Thyroid gland (tissue), 4 donors: Measurements from ENCODE around the gene TMPRSS13. TPM values are rescaled to one million over a fixed set of nuclear protein-coding genes. Genes with fewer than 3 reads are reported as not detected.

Experiments used
- DNase-seq, 2 donors: peaks; one replicate each; pipeline ENCODE4 v3.0.0-alpha.2; 2019
- H3K27ac ChIP-seq, 3 donors: fragments of 200-600 bp; sonication (generic); 1 replicate in 2 of 3; 2 replicates in 1 of 3; pipeline ENCODE4 v1.5.1; 2016 to 2019; ENCODE audit warnings: mild to moderate bottlenecking in 1 of 3, moderate library complexity in 1 of 3
- H3K27me3 ChIP-seq: fragments of 200-600 bp; sonication (generic); one replicate; pipeline ENCODE4 v1.5.1; 2019
- H3K36me3 ChIP-seq, 2 donors: fragments of 200-600 bp; sonication (generic); one replicate each; pipeline ENCODE4 v1.5.1; 2016 to 2019
- H3K4me1 ChIP-seq, 2 donors: fragments of 200-600 bp; sonication (generic); one replicate each; pipeline ENCODE4 v1.5.1; 2017 to 2019
- H3K4me3 ChIP-seq, 3 donors: fragments of 200-600 bp; sonication (generic); replicated peaks in 1 of 3; 1 replicate in 2 of 3; 2 replicates in 1 of 3; pipeline ENCODE4 v1.5.1; 2016; ENCODE audit warnings: mild to moderate bottlenecking in 1 of 3
- H3K9me3 ChIP-seq: fragments of 200-600 bp; sonication (generic); one replicate; pipeline ENCODE4 v1.5.1; 2017
- POLR2A ChIP-seq, 2 donors: fragments of 450-650 bp; IDR thresholded peaks; one replicate each; pipeline ENCODE4 v1.6.1; 2017; ENCODE audit warnings: antibody characterized with exemption in 2 of 2, mild to moderate bottlenecking in 2 of 2, moderate library complexity in 1 of 2
- WGBS, 2 donors: methylation state at CpG; one replicate each; pipeline ENCODE4 v1.1.5; 2017; 5-methylcytosine and 5-hydroxymethylcytosine counted together
- intact Hi-C: fragments of 100-400 bp; cut with DNase I; formaldehyde crosslinking; loops from one replicate; pipeline ENCODE4 v1.15.1; 2023
- total RNA-seq, 4 donors: library from RNA; depleted of rRNA; stranded (reverse); fragments of >200 nt; gene quantifications; one replicate each; pipeline ENCODE4 v1.2.3, GENCODE V29; 2016
- TF ChIP-seq, protein P1 (sequence below), 6 experiments: fragments of 200-600 bp in 3 of 6; fragments of 450-650 bp in 3 of 6; sonication (generic) in 3 of 6; IDR thresholded peaks; one replicate each; pipeline ENCODE4 v1.5.1; 2016 to 2019; ENCODE audit warnings: antibody characterized with exemption in 6 of 6, mild to moderate bottlenecking in 2 of 6, inconsistent platforms in 1 of 6, moderate library complexity in 1 of 6

Gene TMPRSS13
- total RNA-seq, 4 donors from 2014 or later: 8.5 to 24.3 (median 13.0) TPM

DNA sequence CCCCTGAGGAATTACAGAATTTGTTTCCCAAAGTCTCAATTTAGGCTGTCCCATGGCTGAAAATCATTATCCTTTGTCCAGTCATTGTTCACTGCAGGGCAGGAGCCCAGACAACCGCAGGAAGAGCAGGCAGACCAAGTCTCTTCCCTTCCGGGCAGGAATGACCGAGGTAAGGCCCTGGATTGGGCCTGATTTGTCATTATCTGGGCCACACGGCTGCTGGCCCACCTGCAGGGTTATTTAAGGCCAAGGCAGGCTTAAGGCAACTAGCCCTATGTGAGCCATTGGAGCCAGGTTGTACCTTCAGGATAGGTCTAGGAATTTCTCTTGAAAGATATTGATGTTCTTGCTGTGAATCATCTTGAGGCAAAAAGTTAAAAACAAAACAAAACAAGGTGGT lies 47.2 kb upstream of the TMPRSS13 start:
- intact Hi-C loops: no loop called here
- no peaks in the 10 kb centered on the region for H3K27me3 ChIP-seq
- no peaks in the 10 kb centered on the region for H3K9me3 ChIP-seq
- DNase-seq: no peak
- H3K27ac ChIP-seq: no peak overlapping the region
- WGBS, 2 donors: 83 to 98% methylated on average over 4 of the region's 4 CpGs
- no peak overlapping the region for H3K4me3 ChIP-seq
- H3K4me1 ChIP-seq: peaks cover 20 to 46% of the 10 kb centered on the region in 2 donors
- H3K36me3 ChIP-seq: no peaks in the 10 kb centered on the region
- TF ChIP-seq, protein P1, sequence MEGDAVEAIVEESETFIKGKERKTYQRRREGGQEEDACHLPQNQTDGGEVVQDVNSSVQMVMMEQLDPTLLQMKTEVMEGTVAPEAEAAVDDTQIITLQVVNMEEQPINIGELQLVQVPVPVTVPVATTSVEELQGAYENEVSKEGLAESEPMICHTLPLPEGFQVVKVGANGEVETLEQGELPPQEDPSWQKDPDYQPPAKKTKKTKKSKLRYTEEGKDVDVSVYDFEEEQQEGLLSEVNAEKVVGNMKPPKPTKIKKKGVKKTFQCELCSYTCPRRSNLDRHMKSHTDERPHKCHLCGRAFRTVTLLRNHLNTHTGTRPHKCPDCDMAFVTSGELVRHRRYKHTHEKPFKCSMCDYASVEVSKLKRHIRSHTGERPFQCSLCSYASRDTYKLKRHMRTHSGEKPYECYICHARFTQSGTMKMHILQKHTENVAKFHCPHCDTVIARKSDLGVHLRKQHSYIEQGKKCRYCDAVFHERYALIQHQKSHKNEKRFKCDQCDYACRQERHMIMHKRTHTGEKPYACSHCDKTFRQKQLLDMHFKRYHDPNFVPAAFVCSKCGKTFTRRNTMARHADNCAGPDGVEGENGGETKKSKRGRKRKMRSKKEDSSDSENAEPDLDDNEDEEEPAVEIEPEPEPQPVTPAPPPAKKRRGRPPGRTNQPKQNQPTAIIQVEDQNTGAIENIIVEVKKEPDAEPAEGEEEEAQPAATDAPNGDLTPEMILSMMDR (IDR thresholded peaks at IDR 0.05): no peak
- TF ChIP-seq POLR2A (IDR thresholded peaks at IDR 0.05): no peak

DNA sequence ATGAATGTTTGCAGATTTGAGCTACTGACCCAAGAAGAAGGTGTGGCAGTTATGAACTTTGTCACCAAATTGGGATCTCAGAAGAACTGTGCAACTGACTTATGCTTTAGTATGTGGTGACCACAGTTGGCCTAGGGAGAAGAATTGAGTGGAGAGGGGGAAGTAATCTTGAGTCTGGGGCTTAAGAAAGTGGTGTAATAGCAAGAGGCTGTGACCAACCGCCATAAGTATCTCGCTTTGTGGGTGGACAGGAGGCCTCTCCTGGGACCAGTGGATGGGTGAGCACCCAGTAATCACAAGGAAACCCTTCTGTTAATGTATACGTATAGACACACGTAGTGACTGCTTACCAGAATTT lies 44.3 kb upstream of the TMPRSS13 start:
- no peak overlapping the region for H3K4me3 ChIP-seq
- DNase-seq: no peak

DNA sequence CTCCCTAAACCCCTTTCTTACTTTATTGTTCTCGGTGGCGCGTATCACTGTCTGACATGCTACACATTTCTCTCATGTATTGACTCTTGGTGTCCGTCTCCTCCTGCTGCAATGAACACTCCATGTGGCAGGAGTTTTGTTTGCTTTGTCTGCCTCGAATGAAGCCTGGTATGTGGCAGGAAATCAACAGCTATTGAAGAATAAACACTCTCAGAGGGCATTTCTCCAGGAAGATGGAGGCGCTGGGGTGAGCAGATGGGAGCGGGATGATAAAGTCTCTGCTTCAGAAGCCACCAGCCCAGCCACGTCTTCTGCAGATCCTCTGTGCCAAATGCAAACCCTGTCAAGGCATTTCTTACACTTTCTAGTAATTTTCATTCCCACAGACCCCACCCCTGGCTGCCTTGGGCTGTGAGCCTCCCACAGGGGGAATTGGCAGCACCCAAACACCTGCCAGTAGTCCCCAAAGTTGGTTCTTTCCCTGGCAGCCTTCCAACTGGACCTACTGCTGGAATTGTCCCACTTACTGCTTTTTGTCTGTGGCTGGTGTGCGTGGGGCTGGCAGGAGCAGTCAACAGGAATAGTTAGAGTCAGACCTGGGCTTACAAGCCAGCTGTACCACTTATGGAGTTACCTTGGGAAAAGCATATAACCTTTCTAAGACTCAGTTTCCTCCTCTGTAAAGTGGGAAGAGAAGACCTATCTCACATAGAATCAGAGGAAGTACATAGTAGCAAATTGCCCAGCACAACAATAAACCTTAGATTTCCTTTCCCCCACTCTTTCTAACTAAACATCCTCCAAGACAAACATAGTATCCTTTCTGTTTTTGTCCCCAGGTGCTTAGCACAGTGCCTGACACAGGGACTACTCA lies 43.7 kb upstream of the TMPRSS13 start:
- intact Hi-C loops: no loop called here
- peaks cover 12 to 17% of the 10 kb centered on the region in 2 donors for H3K4me1 ChIP-seq
- no peak for TF ChIP-seq POLR2A (IDR thresholded peaks at IDR 0.05)
- TF ChIP-seq, protein P1 (IDR thresholded peaks at IDR 0.05): no peak
- H3K27ac ChIP-seq: peak overlapping the region; percentile 18 to 43 (median 30)
- no peak overlapping the region for H3K4me3 ChIP-seq
- no peaks in the 10 kb centered on the region for H3K27me3 ChIP-seq
- WGBS, 2 donors: 18 to 29% methylated on average over 9 of the region's 9 CpGs
- H3K36me3 ChIP-seq: no peaks in the 10 kb centered on the region
- peak; percentile 55 to 62 for DNase-seq
- no peaks in the 10 kb centered on the region for H3K9me3 ChIP-seq

More for the DNA sequence above, 44.3 kb upstream of the TMPRSS13 start:
- TF ChIP-seq, protein P1 (IDR thresholded peaks at IDR 0.05): no peak
- TF ChIP-seq POLR2A (IDR thresholded peaks at IDR 0.05): no peak
- WGBS, 2 donors: 96% methylated on average over 4 of the region's 4 CpGs
- H3K27me3 ChIP-seq: no peaks in the 10 kb centered on the region
- no peak overlapping the region for H3K27ac ChIP-seq
- intact Hi-C loops: no loop called here
- H3K9me3 ChIP-seq: no peaks in the 10 kb centered on the region
- H3K4me1 ChIP-seq: peaks cover 12 to 20% of the 10 kb centered on the region in 2 donors
- H3K36me3 ChIP-seq: no peaks in the 10 kb centered on the region

DNA sequence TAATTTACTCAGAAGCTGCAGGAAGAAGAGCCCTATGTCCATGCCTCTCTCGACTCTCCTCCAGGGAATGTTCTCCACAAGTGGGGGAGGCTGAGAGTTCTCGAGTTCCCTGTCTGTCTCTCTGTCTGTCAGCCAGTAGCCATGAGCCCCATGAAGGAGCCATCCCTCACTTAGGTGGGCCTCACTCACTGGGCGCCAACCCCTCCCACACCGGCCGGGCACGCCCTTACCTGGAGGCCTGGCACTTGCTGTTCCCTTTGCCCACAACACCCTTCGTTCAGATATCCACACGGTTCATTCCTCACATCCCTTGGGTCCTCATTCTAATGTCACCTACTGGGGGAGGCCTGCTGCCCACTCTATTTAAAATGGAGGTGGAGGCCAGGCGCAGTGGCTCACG lies 42.8 kb upstream of the TMPRSS13 start:
- H3K4me3 ChIP-seq: no peak overlapping the region
- no peak for DNase-seq
- no peaks in the 10 kb centered on the region for H3K27me3 ChIP-seq
- peaks cover 12 to 21% of the 10 kb centered on the region in 2 donors for H3K4me1 ChIP-seq
- WGBS, 2 donors: 92% methylated on average over 10 of the region's 10 CpGs
- no peaks in the 10 kb centered on the region for H3K36me3 ChIP-seq
- H3K27ac ChIP-seq: peak overlapping the region in 2 of 3 donors; percentile 18 to 43
- TF ChIP-seq POLR2A (IDR thresholded peaks at IDR 0.05): no peak
- TF ChIP-seq, protein P1 (IDR thresholded peaks at IDR 0.05): no peak
- H3K9me3 ChIP-seq: no peaks in the 10 kb centered on the region
- intact Hi-C loops: no loop called here

DNA sequence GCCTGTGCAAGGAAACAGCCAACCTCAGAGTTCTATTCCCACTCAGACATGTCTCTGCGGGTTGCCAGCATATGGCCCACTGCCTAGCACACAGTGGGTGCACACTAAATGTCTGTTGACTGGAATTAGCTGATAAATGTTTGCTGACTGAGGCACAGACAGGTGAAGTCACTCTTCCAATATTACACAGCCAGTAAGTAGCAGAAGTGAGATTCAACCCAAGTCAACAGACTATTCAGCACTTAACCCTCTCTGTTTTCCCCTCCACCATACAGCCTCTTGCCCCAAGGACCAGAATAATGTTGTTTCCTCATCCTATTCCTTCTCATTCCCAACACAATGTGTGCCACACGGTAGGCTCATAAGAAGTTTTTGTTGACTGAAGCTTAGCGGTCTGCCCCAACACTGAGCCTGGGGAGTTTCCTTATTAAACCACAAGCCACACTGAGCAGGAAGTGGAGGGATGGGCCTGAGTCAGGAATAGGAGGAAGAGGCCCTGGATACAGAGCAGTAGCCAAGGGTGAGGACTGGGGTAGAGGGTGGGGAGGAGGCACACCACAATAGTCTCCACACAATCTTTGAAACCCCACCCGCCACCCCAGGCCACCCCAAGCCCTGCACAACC lies 41.3 kb upstream of the TMPRSS13 start:
- H3K36me3 ChIP-seq: no peaks in the 10 kb centered on the region
- no peak overlapping the region for H3K4me3 ChIP-seq
- intact Hi-C loops: no loop called here
- peaks cover 12 to 21% of the 10 kb centered on the region in 2 donors for H3K4me1 ChIP-seq
- no peaks in the 10 kb centered on the region for H3K9me3 ChIP-seq
- no peak overlapping the region for H3K27ac ChIP-seq
- H3K27me3 ChIP-seq: no peaks in the 10 kb centered on the region
- DNase-seq: no peak
- TF ChIP-seq, protein P1 (IDR thresholded peaks at IDR 0.05): no peak
- no peak for TF ChIP-seq POLR2A (IDR thresholded peaks at IDR 0.05)
- 74 to 86% methylated on average over 4 of the region's 4 CpGs for WGBS, 2 donors
